A549 (cell line): Measurements from ENCODE around the gene LNX2. TPM values are rescaled to one million over a fixed set of nuclear protein-coding genes. Genes with fewer than 3 reads are reported as not detected.

Experiments used
- ATAC-seq, 2 experiments: fragments of 200-7000 bp in 1 of 2; fragments of >200 bp in 1 of 2; cut with Nextera tagmentation in 1 of 2; cut with Tn5 transposase in 1 of 2; 3 replicates each; pipeline versions ENCODE4 v1.8.0 to v1.9.1; 2018 to 2020; ENCODE audit warnings: mild to moderate bottlenecking in 1 of 2, moderate library complexity in 1 of 2
- CTCF ChIA-PET: fragments of 300-600 bp; sonication (Branson Sonifier 250); formaldehyde crosslinking; extraction: SDS; loops from one replicate; lab custom pipeline; 2021; ENCODE audit warnings: antibody characterized with exemption, inconsistent platforms; lab: Yijun Ruan, JAX
- POLR2A ChIA-PET: fragments of 350-600 bp; formaldehyde crosslinking; extraction: SDS; loops from one replicate; lab custom pipeline; 2021; ENCODE audit warnings: antibody characterized with exemption, inconsistent platforms; lab: Yijun Ruan, JAX
- DNase-seq, 2 experiments: peaks; one replicate each; pipeline versions ENCODE4 v3.0.0 to v3.0.0-alpha.2; 2011 to 2016; ENCODE audit warnings: low read depth in 1 of 2, low spot score in 1 of 2
- FAIRE-seq: peaks from 2 replicates; lab custom pipeline; 2011; peaks lifted over from hg19 to GRCh38; lab: Jason Lieb, UNC
- H3K27ac ChIP-seq, 2 experiments: fragments of >200 bp; sonication (Bioruptor Twin); formaldehyde crosslinking; 3 replicates each; pipeline ENCODE4 v1.5.1; 2016 to 2017
- H3K4me1 ChIP-seq: fragments of >200 bp; sonication (Bioruptor Twin); formaldehyde crosslinking; 3 replicates; pipeline ENCODE4 v1.6.1; 2016
- H3K4me2 ChIP-seq: fragments of >200 bp; sonication (Bioruptor Twin); formaldehyde crosslinking; 3 replicates; pipeline ENCODE4 v1.6.1; 2016
- H3K4me3 ChIP-seq: fragments of >200 bp; sonication (Bioruptor Twin); formaldehyde crosslinking; 3 replicates; pipeline ENCODE4 v1.5.1; 2016
- H3K9me3 ChIP-seq: fragments of >200 bp; sonication (Bioruptor Twin); formaldehyde crosslinking; 3 replicates; pipeline ENCODE4 v1.6.1; 2016
- BCL3 ChIP-seq: fragments of >200 bp; sonication (Bioruptor Twin); formaldehyde crosslinking; IDR thresholded peaks from 3 replicates; pipeline ENCODE4 v1.6.1; 2016
- CBX2 ChIP-seq: fragments of 200-600 bp; sonication (generic); IDR thresholded peaks from 2 replicates; pipeline ENCODE4 v1.6.1; 2016; ENCODE audit warnings: low read depth, mild to moderate bottlenecking, borderline replicate concordance
- CHD4 ChIP-seq: fragments of 200-600 bp; sonication (generic); IDR thresholded peaks from 2 replicates; pipeline ENCODE4 v1.6.1; 2016; ENCODE audit warnings: antibody characterized with exemption, mild to moderate bottlenecking, borderline replicate concordance
- EHMT2 ChIP-seq: fragments of 200-600 bp; sonication (generic); IDR thresholded peaks from 2 replicates; pipeline ENCODE4 v1.6.1; 2016; ENCODE audit warnings: antibody characterized with exemption, low read depth, mild to moderate bottlenecking, moderate library complexity
- EP300 ChIP-seq, 2 experiments: fragments of >200 bp; sonication (Bioruptor Twin); formaldehyde crosslinking; IDR thresholded peaks; 2 replicates in 1 of 2; 3 replicates in 1 of 2; pipeline ENCODE4 v1.6.1; 2016 to 2017
- FOSB ChIP-seq: fragments of 250-450 bp; sonication (Bioruptor Pico); IDR thresholded peaks from 2 replicates; pipeline ENCODE4 v1.5.0; 2020; ENCODE audit warnings: mild to moderate bottlenecking, moderate library complexity
- FOSL2 ChIP-seq, 2 experiments: fragments of 450-650 bp in 1 of 2; fragments of >200 bp in 1 of 2; sonication (Bioruptor Twin) in 1 of 2; formaldehyde crosslinking; IDR thresholded peaks; 2 replicates each; pipeline versions ENCODE4 v1.5.0 to v1.6.1; 2016 to 2020; ENCODE audit warnings: mild to moderate bottlenecking in 1 of 2, moderate library complexity in 1 of 2
- FOXS1 ChIP-seq: fragments of 250-450 bp; sonication (Bioruptor Pico); IDR thresholded peaks from 2 replicates; pipeline ENCODE4 v1.5.0; 2020; ENCODE audit warnings: mild to moderate bottlenecking, moderate library complexity
- HMGXB4 ChIP-seq: fragments of 250-450 bp; sonication (Bioruptor Pico); IDR thresholded peaks from 2 replicates; pipeline ENCODE4 v1.5.0; 2021; ENCODE audit warnings: mild to moderate bottlenecking, moderate library complexity, borderline replicate concordance
- HOXA7 ChIP-seq: fragments of 250-450 bp; sonication (Bioruptor Pico); IDR thresholded peaks from 2 replicates; pipeline ENCODE4 v1.5.0; 2020; ENCODE audit warnings: mild to moderate bottlenecking, moderate library complexity
- HOXB13 ChIP-seq: fragments of 250-450 bp; sonication (Bioruptor Pico); IDR thresholded peaks from 2 replicates; pipeline ENCODE4 v1.5.0; 2020; ENCODE audit warnings: low read depth, mild to moderate bottlenecking, moderate library complexity
- KDM5A ChIP-seq: fragments of 200-600 bp; sonication (generic); IDR thresholded peaks from 2 replicates; pipeline ENCODE4 v1.6.1; 2016; ENCODE audit warnings: antibody characterized with exemption, mild to moderate bottlenecking
- MAZ ChIP-seq: fragments of 150-350 bp; IDR thresholded peaks from 2 replicates; pipeline ENCODE4 v1.6.1; 2014; ENCODE audit warnings: antibody characterized with exemption, low read depth, low read length, borderline replicate concordance
- NPAS2 ChIP-seq: fragments of 250-450 bp; sonication (Bioruptor Pico); IDR thresholded peaks from 2 replicates; pipeline ENCODE4 v1.8.0; 2022; ENCODE audit warnings: mild to moderate bottlenecking, moderate library complexity, borderline replicate concordance
- NR3C1 ChIP-seq: fragments of >200 bp; sonication (Bioruptor Twin); formaldehyde crosslinking; IDR thresholded peaks from 3 replicates; pipeline ENCODE4 v1.6.1; 2017
- PBX3 ChIP-seq: IDR thresholded peaks from 2 replicates; pipeline ENCODE4 v1.6.1; 2012
- PHF8 ChIP-seq: fragments of 200-600 bp; sonication (generic); IDR thresholded peaks from 2 replicates; pipeline ENCODE4 v1.6.1; 2016; ENCODE audit warnings: low read depth, mild to moderate bottlenecking, antibody characterized with exemption, moderate library complexity, borderline replicate concordance
- POLR2A ChIP-seq: IDR thresholded peaks from 2 replicates; pipeline ENCODE4 v1.6.1; 2012; ENCODE audit warnings: mild to moderate bottlenecking, low read length
- RAD21 ChIP-seq, 2 experiments: fragments of >200 bp in 1 of 2; sonication (Bioruptor Twin) in 1 of 2; formaldehyde crosslinking in 1 of 2; IDR thresholded peaks in 1 of 2; conservative IDR thresholded peaks in 1 of 2; 2 replicates in 1 of 2; 3 replicates in 1 of 2; pipeline ENCODE4 v1.6.1; 2012 to 2018; ENCODE audit warnings: inconsistent platforms in 1 of 2
- RFX5 ChIP-seq: fragments of 450-650 bp; IDR thresholded peaks from 2 replicates; pipeline ENCODE4 v1.7.1; 2014; ENCODE audit warnings: antibody characterized with exemption, mild to moderate bottlenecking, moderate library complexity
- TFCP2L1 ChIP-seq: fragments of 250-450 bp; sonication (Bioruptor Pico); IDR thresholded peaks from 2 replicates; pipeline ENCODE4 v1.5.0; 2021; ENCODE audit warnings: mild to moderate bottlenecking
- ZSCAN20 ChIP-seq: fragments of 250-450 bp; sonication (Bioruptor Pico); IDR thresholded peaks from 2 replicates; pipeline ENCODE4 v1.8.0; 2022; ENCODE audit warnings: mild to moderate bottlenecking, moderate library complexity
- WGBS: methylation state at CpG from one replicate; pipeline ENCODE4 v1.1.6; 2017; ENCODE audit errors: missing lambda C conversion rate; 5-methylcytosine and 5-hydroxymethylcytosine counted together
- polyA plus RNA-seq, 4 experiments: library from polyadenylated mRNA; depleted of rRNA in 3 of 4; stranded (reverse); fragments of >200 nt; fragmentation: RNase III in 1 of 4; extraction: RNeasy Plus Mini Kit Qiagen cat#74134 plus additional on column Dnase treatment in 1 of 4; gene quantifications; 2 replicates in 3 of 4; 3 replicates in 1 of 4; pipeline ENCODE4 v1.2.3, GENCODE V29; 2011 to 2017
- TF ChIP-seq, protein P1 (sequence below): fragments of >200 bp; sonication (Bioruptor Twin); formaldehyde crosslinking; IDR thresholded peaks from 2 replicates; pipeline ENCODE4 v1.6.1; 2016

LNX2 gene
- polyA plus RNA-seq, 2 of the 4 experiments (the other 2 are of a cell fraction), result 3.3 to 6.3 TPM

GRCh38 chr13:27600711-27601110, 19.6 kb downstream of the LNX2 start:
- H3K4me1 ChIP-seq, result peaks cover 16% of the 10 kb centered on the region
- ChIA-PET POLR2A (no interaction called here), CTCF (no interaction called here)
- H3K4me2 ChIP-seq, result peak overlapping the region; percentile 65; the same call in 2 of the 3 replicates
- FAIRE-seq, result no peak
- no peak overlapping the region for H3K27ac ChIP-seq
- no peak for ATAC-seq
- DNase-seq, result no peak
- H3K9me3 ChIP-seq, result no peaks in the 10 kb centered on the region
- 91% methylated on average over 1 of the region's 1 CpG for WGBS
- no peak overlapping the region for H3K4me3 ChIP-seq
- TF ChIP-seq BCL3 (no peak), CBX2 (no peak), PHF8 (no peak), FOXS1 (no peak), MAZ (no peak), EHMT2 (no peak), NR3C1 (no peak), FOSB (CRISPR knock-in tag) (no peak), RAD21 (conservative IDR thresholded peaks at IDR 0.05 in 1 of 2, IDR thresholded peaks at IDR 0.05 in 1 of 2) (no peak), RFX5 (no peak), HOXB13 (CRISPR knock-in tag) (no peak), HOXA7 (CRISPR knock-in tag) (no peak), CHD4 (no peak), POLR2A (no peak), EP300 (IDR thresholded peaks at IDR 0.05) (no peak)
- TF ChIP-seq, protein P1, sequence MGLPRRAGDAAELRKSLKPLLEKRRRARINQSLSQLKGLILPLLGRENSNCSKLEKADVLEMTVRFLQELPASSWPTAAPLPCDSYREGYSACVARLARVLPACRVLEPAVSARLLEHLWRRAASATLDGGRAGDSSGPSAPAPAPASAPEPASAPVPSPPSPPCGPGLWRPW, result no peak

DNA sequence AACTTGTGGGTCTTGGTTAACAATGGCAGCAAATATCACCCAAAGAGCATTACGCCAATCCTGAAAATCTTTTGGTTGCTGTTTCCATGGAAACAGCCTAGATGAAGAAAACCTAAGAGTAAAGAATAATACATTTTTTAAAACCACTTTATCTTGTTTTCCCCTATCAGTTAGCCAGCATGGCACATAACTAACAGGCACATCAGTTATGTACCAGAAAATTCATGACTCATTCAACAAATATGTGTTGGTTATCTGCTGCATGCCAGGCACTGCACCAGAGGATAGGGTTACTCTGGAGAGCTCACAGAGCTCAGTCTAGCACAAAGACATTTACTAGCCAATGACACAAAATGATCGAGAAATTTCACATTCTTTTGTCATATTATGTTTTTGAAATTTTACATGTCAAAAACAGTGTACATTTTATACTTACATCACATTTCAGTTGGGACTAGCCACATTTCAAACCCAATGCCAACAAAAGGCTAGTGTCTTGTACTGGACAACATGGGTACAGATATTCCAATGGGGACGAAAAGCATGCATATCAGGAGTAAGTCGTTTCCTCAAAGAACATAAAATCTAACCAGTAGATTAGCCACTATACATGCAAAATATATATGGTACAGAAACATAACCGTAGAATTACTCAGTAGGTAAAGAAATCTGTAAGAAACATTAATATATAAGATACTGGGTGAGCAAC, 20.3 kb downstream of the LNX2 start:
- Histone ChIP-seq H3K9me3 (no peaks in the 10 kb centered on the region), H3K4me2 (peak overlapping the region; percentile 65), H3K4me1 (peaks cover 16% of the 10 kb centered on the region), H3K27ac (no peak overlapping the region), H3K4me3 (no peak overlapping the region)
- DNase-seq (peak in 1 of 2 experiments; percentile 36), ATAC-seq (peak; percentile 83 to 86), FAIRE-seq (no peak)
- TF ChIP-seq FOSL2 (IDR thresholded peaks at IDR 0.05), result no peak
- TF ChIP-seq FOSL2 (CRISPR knock-in tag; IDR thresholded peaks at IDR 0.05), result peak; percentile 75
- no peak for TF ChIP-seq HOXA7 (CRISPR knock-in tag)
- CTCF ChIA-PET, result interaction anchor here (1.2 kb wide), 1 partner anchor 21 kb away, joined by 3 read pairs; no protein-coding TSS in a partner anchor
- POLR2A ChIA-PET, result no interaction called here
- WGBS, result 41% methylated on average over 5 of the region's 5 CpGs

GRCh38 chr13:27599096-27599495, 21.2 kb downstream of the LNX2 start:
- ATAC-seq (no peak), FAIRE-seq (no peak)
- H3K4me3 ChIP-seq, result no peak overlapping the region
- no peak overlapping the region for H3K27ac ChIP-seq
- TF ChIP-seq TFCP2L1 (CRISPR knock-in tag) (no peak), ZSCAN20 (CRISPR knock-in tag) (no peak), PBX3 (no peak), HMGXB4 (CRISPR knock-in tag) (no peak), KDM5A (no peak), FOXS1 (no peak), PHF8 (no peak), CBX2 (no peak), NPAS2 (CRISPR knock-in tag) (no peak), MAZ (no peak)
- TF ChIP-seq, all 56 proteins: peak for 0
- DNase-seq, result no peak
- Histone ChIP-seq H3K4me2 (no peak overlapping the region), H3K4me1 (peaks cover 16% of the 10 kb centered on the region), H3K9me3 (no peaks in the 10 kb centered on the region)
- ChIA-PET CTCF (interaction anchor here (1.2 kb wide), 1 partner anchor 22 kb away, joined by 3 read pairs; no protein-coding TSS in a partner anchor), POLR2A (no interaction called here)
